HG02938 (cell line): Measurements from ENCODE around the gene CDKAL1.

Experiments used
- ATAC-seq: cut with Tn5 transposase; IDR thresholded peaks from one replicate; pipeline ENCODE4 v1.9.1; 2021; ENCODE audit warnings: mild to moderate bottlenecking, moderate library complexity; ENCODE audit not compliant: unreplicated experiment

CDKAL1 gene

GRCh38 chr6:20670750-20671149 lies 136.5 kb downstream of the CDKAL1 start:
- no peak for ATAC-seq

GRCh38 chr6:20672038-20672437 lies 137.8 kb downstream of the CDKAL1 start:
- ATAC-seq = no peak

- no peak for ATAC-seq
Observed at GRCh38 chr6:20673458-20673857, 139.2 kb downstream of the CDKAL1 start.

- ATAC-seq = no peak
Observed at GRCh38 chr6:20674664-20675063, 140.4 kb downstream of the CDKAL1 start.

GRCh38 chr6:20678831-20679352 lies 144.6 kb downstream of the CDKAL1 start:
- no peak for ATAC-seq

GRCh38 chr6:20680697-20681165 lies 146.5 kb downstream of the CDKAL1 start:
- ATAC-seq = peak; percentile 84

GRCh38 chr6:20681243-20681684 lies 147.0 kb downstream of the CDKAL1 start:
- peak; percentile 26 for ATAC-seq

GRCh38 chr6:20684474-20684873 lies 150.2 kb downstream of the CDKAL1 start:
- ATAC-seq = no peak

- no peak for ATAC-seq
Observed at GRCh38 chr6:20686142-20686541, 151.9 kb downstream of the CDKAL1 start.

GRCh38 chr6:20687494-20687893 lies 153.2 kb downstream of the CDKAL1 start:
- ATAC-seq = no peak

GRCh38 chr6:20688710-20689500 lies 154.6 kb downstream of the CDKAL1 start:
- peak; percentile 95 for ATAC-seq

GRCh38 chr6:20691185-20691584 lies 156.9 kb downstream of the CDKAL1 start:
- ATAC-seq = no peak

GRCh38 chr6:20692023-20692422 lies 157.8 kb downstream of the CDKAL1 start:
- no peak for ATAC-seq

- no peak for ATAC-seq
Observed at GRCh38 chr6:20693466-20694063, 159.3 kb downstream of the CDKAL1 start.

GRCh38 chr6:20696676-20697075 lies 162.4 kb downstream of the CDKAL1 start:
- no peak for ATAC-seq

GRCh38 chr6:20698675-20699074 lies 164.4 kb downstream of the CDKAL1 start:
- no peak for ATAC-seq

GRCh38 chr6:20699402-20699801 lies 165.1 kb downstream of the CDKAL1 start:
- ATAC-seq = no peak

GRCh38 chr6:20700375-20700774 lies 166.1 kb downstream of the CDKAL1 start:
- ATAC-seq = no peak

GRCh38 chr6:20702366-20702765 lies 168.1 kb downstream of the CDKAL1 start:
- no peak for ATAC-seq

- no peak for ATAC-seq
Observed at GRCh38 chr6:20703049-20703448, 168.8 kb downstream of the CDKAL1 start.

GRCh38 chr6:20704325-20705025 lies 170.2 kb downstream of the CDKAL1 start:
- no peak for ATAC-seq
